ENCODE results near the gene LIN37.
"Not testable (repeated sequence)": the region's sequence is repeated elsewhere in the genome, so short reads cannot be mapped to it uniquely, and the experiment has no call there.

The LIN37 gene

DNA sequence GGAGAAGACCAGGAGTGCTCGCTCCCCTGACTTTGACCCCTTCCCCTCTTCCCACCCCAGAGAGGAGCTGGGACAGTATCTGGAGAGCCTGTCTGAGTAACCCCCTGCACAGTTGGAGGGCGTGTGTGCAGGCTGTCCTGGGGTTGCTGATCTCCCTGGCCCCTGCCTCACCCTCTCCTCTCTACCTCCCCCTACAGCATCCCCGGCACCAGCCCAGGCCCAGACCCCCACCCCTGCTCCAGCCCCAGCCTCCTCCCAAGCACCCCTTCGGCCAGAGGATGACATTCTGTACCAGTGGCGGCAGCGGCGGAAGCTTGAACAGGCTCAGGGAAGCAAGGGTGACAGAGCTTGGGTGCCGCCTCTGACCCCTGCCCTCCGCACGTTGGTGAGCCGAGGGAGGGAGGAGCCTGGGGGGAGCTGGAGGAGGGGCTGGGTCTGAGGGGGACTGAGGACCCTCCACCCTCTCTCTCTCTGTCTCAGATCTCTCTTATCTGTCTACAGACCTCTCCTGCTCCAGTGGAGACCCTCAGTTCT is 18.3 kb downstream of the LIN37 start:
- no peak overlapping the region for H3K9ac ChIP-seq (ENCODE audit: insufficient read length)
- H3K4me3 ChIP-seq, result no peak overlapping the region
- TF ChIP-seq POLR2AphosphoS5 (IDR thresholded peaks at IDR 0.05; ENCODE audit: borderline replicate concordance, low read depth, low read length), result no peak
- no peak for TF ChIP-seq FOXP2 (optimal IDR thresholded peaks at IDR 0.05; ENCODE audit: control extremely low read depth, extremely low read length, insufficient read depth)
- no peak for TF ChIP-seq EZH2 (IDR thresholded peaks at IDR 0.05)
- no peak overlapping the region for H3K27ac ChIP-seq
- H3K36me3 ChIP-seq (ENCODE audit: insufficient read depth, low read length), result peaks cover 6% of the 10 kb centered on the region; the same call in 1 of the 2 replicates
- H3K9me3 ChIP-seq (ENCODE audit: low read depth, low read length), result no peaks in the 10 kb centered on the region
- no peak for DNase-seq (ENCODE audit: low read depth, low spot score)

DNA sequence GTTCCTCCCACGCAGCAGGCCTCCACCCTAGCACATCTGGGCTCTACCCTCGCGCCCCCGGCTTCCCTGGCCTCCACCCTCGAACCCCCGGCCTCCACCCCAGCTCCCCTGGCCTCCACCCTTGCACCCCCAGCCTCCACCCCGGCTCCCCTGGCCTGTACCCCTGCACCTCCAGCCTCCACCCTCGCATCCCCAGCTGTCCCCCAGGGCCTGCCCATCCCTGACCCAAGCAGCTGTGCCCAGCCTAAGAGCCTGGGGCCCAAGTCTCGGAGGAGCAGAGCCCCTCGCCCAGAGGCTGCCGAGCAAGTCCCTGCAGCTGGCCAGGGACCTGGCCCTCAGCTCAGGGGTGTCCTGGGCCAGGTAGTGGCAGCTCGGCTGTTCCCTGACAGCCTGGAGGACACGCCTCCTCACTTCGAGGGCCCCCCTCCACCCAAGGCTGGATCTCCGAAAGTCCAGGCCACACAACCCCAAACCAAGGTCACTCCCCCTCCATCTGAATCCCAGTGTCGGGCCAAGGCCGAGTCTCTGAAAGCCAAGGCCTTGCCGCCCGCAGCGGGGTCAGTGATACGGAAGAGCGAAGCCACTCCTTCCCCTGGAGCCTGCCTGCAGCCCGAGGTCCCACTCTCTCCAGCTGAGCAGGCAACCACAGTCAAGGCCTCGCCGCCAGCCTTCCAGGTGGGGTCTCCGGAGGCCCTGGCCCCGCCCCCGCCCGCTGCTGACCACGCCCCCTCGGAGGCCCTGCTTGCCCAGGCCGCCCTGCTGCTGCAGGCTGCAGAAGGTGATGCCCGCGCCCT is 19.1 kb downstream of the LIN37 start:
- Histone ChIP-seq H3K36me3 (ENCODE audit: insufficient read depth, low read length) (no peaks in the 10 kb centered on the region), H3K9me3 (ENCODE audit: low read depth, low read length) (no peaks in the 10 kb centered on the region), H3K4me3 (no peak overlapping the region), H3K9ac (ENCODE audit: insufficient read length) (no peak overlapping the region), H3K27ac (no peak overlapping the region)
- no peak for DNase-seq (ENCODE audit: low read depth, low spot score)
- TF ChIP-seq POLR2AphosphoS5 (IDR thresholded peaks at IDR 0.05; ENCODE audit: borderline replicate concordance, low read depth, low read length), result no peak
- TF ChIP-seq EZH2 (IDR thresholded peaks at IDR 0.05), result no peak
- no peak for TF ChIP-seq FOXP2 (optimal IDR thresholded peaks at IDR 0.05; ENCODE audit: control extremely low read depth, extremely low read length, insufficient read depth)

GRCh38 chr19:35768082-35768421 is 19.7 kb downstream of the LIN37 start:
- no peak for DNase-seq (ENCODE audit: low read depth, low spot score)
- no peak for TF ChIP-seq EZH2 (IDR thresholded peaks at IDR 0.05)
- TF ChIP-seq FOXP2 (optimal IDR thresholded peaks at IDR 0.05; ENCODE audit: control extremely low read depth, extremely low read length, insufficient read depth), result no peak
- no peak overlapping the region for H3K27ac ChIP-seq

GRCh38 chr19:35772362-35772761 is 24.0 kb downstream of the LIN37 start:
- H3K9ac ChIP-seq (ENCODE audit: insufficient read length); H3K9me3 ChIP-seq (ENCODE audit: low read depth, low read length); H3K4me3 ChIP-seq; DNase-seq (ENCODE audit: low read depth, low spot score); H3K27ac ChIP-seq; H3K36me3 ChIP-seq (ENCODE audit: insufficient read depth, low read length): not testable (repeated sequence)

More at GRCh38 chr19:35768082-35768421, 19.7 kb downstream of the LIN37 start:
- no peak overlapping the region for H3K9ac ChIP-seq (ENCODE audit: insufficient read length)
- no peak overlapping the region for H3K4me3 ChIP-seq
- no peaks in the 10 kb centered on the region for H3K9me3 ChIP-seq (ENCODE audit: low read depth, low read length)
- no peaks in the 10 kb centered on the region for H3K36me3 ChIP-seq (ENCODE audit: insufficient read depth, low read length)

GRCh38 chr19:35773020-35773806 is 24.8 kb downstream of the LIN37 start:
- Histone ChIP-seq H3K27ac (no peak overlapping the region), H3K9ac (ENCODE audit: insufficient read length) (no peak overlapping the region)
- no peak for DNase-seq (ENCODE audit: low read depth, low spot score)

GRCh38 chr19:35774274-35775045 is 26.1 kb downstream of the LIN37 start:
- no peaks in the 10 kb centered on the region for H3K9me3 ChIP-seq (ENCODE audit: low read depth, low read length)
- TF ChIP-seq EZH2 (IDR thresholded peaks at IDR 0.05), result no peak
- no peak for TF ChIP-seq FOXP2 (optimal IDR thresholded peaks at IDR 0.05; ENCODE audit: control extremely low read depth, extremely low read length, insufficient read depth)
- TF ChIP-seq POLR2AphosphoS5 (IDR thresholded peaks at IDR 0.05; ENCODE audit: borderline replicate concordance, low read depth, low read length), result no peak
- H3K36me3 ChIP-seq (ENCODE audit: insufficient read depth, low read length), result no peaks in the 10 kb centered on the region
- H3K9ac ChIP-seq (ENCODE audit: insufficient read length), result no peak overlapping the region
- DNase-seq (ENCODE audit: low read depth, low spot score), result no peak
- H3K27ac ChIP-seq, result no peak overlapping the region
- H3K4me3 ChIP-seq, result peak overlapping the region; percentile 85

More at GRCh38 chr19:35773020-35773806, 24.8 kb downstream of the LIN37 start:
- Histone ChIP-seq H3K9me3 (ENCODE audit: low read depth, low read length) (no peaks in the 10 kb centered on the region), H3K4me3 (no peak overlapping the region), H3K36me3 (ENCODE audit: insufficient read depth, low read length) (no peaks in the 10 kb centered on the region)
- TF ChIP-seq EZH2 (IDR thresholded peaks at IDR 0.05) (no peak), POLR2AphosphoS5 (IDR thresholded peaks at IDR 0.05; ENCODE audit: borderline replicate concordance, low read depth, low read length) (no peak), FOXP2 (optimal IDR thresholded peaks at IDR 0.05; ENCODE audit: control extremely low read depth, extremely low read length, insufficient read depth) (no peak)

GRCh38 chr19:35775046-35775297 is 26.6 kb downstream of the LIN37 start:
- Histone ChIP-seq H3K36me3 (ENCODE audit: insufficient read depth, low read length) (no peaks in the 10 kb centered on the region), H3K27ac (no peak overlapping the region), H3K4me3 (peak overlapping the region; percentile 85), H3K9me3 (ENCODE audit: low read depth, low read length) (no peaks in the 10 kb centered on the region), H3K9ac (ENCODE audit: insufficient read length) (no peak overlapping the region)
- no peak for TF ChIP-seq POLR2AphosphoS5 (IDR thresholded peaks at IDR 0.05; ENCODE audit: borderline replicate concordance, low read depth, low read length)
- TF ChIP-seq FOXP2 (optimal IDR thresholded peaks at IDR 0.05; ENCODE audit: control extremely low read depth, extremely low read length, insufficient read depth), result no peak
- TF ChIP-seq EZH2 (IDR thresholded peaks at IDR 0.05), result no peak
- no peak for DNase-seq (ENCODE audit: low read depth, low spot score)

Data from SK-N-MC (cell line).